Inflammatory macrophage treated with lipopolysaccharide for 1 hour (primary cell): ENCODE results near the gene ITPA.

Experiments used
- DNase-seq, 2 donors: peaks; one replicate each; pipeline ENCODE4 v3.0.0-alpha.2; 2020 to 2022

ITPA gene

GRCh38 chr20:3209257-3209945 is at the start of gene ITPA:
Gene ITPA, plus strand, starts transcription at chr20:3209498. Its CDS starts 54 bp downstream, at chr20:3209552.
- DNase-seq: peak; percentile 53 to 63

- no peak for DNase-seq
Observed at GRCh38 chr20:3160418-3160817, 48.9 kb upstream of the ITPA start.

DNA sequence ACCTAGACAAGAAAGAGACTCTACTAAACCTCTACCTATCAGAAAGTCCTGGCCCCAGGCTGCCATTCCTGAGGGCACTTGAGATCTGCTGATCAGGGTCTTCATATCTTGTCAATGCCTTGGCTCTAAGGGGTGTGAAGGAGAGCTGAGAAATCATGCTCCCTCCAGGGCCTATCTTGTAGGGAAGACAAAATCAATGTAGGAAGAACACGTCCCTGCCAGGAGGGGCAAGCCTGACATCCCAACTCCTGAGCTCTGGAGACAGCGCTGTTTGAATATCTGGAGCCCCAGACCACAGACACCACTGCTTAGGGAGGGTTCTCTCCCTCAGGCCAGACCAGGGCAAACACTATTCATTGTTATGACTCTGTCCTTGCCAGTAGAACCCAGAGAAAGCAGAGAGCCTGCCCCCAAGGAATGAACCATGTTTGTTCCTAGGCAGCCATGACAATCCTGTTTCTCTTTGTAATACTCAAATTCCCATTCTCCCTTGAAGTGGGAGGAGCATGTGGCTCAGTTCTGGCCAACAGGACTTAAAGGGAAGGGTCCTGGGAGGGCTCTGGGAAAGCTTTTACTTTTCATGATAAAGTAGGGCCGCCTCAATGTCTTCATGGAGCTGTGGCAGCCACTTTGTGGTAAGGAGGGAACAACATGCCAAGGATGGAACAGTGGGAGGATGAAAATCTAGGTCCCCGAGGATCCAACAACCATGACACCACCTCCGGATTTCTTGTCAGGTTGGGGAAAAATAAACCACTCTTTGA is 47.8 kb upstream of the ITPA start:
- no peak for DNase-seq

DNA sequence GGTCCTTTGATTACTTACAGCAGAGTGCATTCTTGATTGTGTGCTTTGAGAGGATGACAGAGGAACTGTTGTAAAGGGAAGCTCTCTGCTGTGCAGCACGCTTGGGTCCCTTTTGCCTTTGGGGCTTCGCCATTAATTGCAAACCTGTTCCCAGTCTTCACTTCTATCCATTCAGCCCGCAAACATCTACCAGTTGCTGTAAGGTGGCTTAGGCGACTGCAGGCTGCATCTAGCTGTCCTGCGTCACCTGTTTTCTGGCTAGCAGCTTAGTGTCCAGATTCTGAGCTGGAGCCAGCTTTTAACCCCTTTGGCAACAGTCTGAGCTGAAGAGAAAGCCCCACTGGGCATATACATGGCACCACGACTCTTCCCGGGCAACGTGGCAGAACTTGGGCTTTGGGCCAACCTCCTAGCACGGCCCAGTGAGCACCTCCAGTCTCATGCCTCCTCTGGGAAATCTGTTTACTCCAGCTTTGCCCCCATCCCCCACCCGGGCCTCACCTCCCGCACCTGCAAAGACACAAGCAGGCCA is 47.2 kb upstream of the ITPA start:
- no peak for DNase-seq

DNA sequence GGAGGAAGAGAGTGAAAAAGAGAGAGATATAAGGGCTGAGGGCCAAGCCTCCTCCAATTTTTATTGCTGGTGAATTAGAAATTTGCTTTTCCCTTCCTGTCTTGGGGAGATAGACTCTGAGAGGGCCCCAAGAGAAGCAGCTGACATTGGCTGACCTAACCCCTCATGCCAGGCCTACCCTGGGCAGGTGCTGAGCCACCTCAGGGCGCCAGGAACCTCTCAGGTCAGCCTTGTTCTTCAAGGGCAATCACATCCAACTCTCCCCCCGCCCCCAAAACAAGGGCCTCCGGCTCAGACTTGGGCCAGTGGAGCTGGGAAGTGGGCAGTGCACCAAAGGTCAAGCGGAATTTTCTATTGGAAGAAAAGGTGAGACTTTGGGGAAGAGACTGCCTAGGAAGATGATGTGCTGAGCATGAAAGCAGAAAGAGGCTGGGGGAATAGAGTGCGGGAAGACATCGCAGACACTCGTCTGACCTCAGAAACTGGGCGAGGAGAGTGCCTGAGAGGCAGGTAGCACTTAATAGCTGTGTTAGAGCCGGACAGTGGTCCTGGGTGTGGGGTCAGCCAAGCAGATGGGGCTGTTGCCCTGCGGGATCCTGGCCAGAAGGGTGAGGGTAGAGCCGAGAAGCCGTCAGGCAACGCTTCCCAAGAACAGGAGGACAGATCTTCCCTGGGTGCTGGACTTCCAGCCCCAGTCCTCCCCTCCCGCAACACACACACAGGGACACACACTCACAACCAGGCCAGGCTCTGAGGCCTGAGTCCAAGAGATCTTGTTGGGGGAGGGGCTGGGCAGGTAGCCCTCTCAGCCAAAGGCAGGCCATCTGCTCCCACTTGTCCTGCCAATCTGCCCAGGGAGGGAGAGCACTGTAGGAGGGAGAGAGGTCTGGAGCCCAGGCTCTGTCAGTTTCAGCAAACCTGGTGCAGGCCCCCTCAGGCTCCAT is 45.9 kb upstream of the ITPA start:
- no peak for DNase-seq

DNA sequence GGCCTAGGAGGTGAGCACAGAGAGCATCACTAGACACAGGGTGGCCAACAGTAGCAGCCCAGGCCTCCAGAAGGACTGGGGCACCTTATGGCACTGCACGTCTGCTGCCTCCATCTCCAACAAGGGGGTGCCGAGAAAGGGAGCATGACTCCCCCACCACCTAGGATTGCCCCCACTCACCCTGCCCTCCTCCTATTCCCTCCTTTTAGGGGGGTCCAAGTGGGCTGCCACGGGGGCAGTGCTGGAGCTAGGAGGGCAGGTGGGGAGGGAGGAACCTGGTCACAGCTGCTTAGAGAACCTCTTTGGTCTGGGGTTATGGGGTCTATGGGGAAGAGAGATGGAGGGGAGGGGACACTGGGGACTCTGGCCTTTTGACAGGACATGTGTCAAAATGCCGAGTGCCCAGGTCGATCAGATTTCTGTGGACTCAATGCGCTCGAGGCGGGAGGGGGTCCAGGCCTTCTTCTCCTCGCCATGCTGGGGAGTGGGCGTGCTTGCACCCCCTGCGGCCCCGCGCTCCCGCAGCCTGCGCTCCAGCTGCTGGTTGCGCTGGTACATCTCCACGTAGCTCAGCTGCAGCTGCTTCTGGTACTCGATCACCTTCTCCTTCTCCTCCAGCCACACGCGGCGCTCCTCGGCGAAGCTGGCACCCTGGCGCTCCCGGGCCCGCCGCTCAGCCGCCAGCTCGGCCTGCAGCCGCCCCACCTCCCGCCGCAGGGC is 45.1 kb upstream of the ITPA start:
- DNase-seq: no peak

DNA sequence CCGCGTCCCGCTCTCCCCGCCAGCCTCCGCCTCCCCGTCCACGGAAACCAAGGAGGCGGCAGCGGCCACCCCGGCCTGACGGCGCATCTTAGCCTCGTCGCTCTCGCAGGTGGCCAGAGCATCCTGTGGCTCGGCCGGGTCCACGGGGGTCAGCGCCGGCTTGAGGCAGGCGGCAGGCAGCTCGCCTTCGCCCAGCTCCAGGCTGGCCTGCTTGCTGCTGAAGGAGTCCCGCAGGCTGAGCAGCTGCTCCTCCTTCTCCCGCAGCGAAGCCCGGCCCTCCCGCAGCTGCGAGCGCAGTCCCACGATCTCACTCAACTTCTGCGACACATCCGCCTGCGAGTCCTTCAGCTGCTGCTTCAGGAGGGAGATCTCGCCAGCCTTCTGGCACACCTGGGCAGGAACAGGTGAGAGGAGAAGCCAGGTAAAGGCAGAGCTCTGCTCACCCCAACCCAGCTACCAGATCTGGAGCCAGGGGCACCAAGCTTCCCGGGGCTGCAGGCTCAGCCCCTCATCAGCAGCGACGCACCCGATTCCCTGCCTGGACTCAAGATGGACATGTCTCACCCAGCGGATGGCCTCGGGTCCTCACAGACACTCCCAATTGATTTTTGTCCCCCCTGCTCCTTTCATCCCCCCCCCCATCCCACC is 44.4 kb upstream of the ITPA start:
- DNase-seq: no peak

- DNase-seq: no peak
Observed at GRCh38 chr20:3165473-3166337, 43.6 kb upstream of the ITPA start.

DNA sequence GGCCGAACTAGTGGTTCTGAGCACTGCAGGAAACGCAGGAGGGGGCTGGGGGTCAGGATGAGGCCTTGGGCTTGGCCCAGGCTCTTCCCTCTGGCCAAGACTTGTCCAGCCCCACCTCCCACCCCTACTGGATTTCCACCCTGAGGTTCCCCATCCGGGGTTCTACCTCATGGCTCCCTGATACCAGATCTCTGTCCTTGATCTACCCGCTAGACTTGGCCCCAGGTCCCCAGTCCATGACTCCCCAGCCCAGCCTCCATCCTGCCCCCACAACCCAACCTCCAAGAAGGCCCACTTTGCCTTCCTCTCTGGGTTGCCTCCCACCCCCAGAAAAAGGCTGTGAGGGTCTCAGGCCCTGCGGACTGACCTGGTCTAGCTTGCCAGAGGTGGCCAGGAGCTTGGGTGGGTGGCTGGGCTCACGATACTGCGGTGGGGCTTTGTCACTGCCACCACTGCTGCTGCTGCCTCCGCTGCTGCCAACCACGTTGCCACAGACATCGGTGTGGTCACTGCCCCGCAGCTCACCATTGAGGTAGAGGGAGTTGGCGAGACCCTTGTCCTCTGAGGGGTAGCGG is 42.9 kb upstream of the ITPA start:
- DNase-seq: no peak

- no peak for DNase-seq
Observed at GRCh38 chr20:3166913-3167342, 42.4 kb upstream of the ITPA start.

- no peak for DNase-seq
Observed at GRCh38 chr20:3167738-3168078, 41.6 kb upstream of the ITPA start.

DNA sequence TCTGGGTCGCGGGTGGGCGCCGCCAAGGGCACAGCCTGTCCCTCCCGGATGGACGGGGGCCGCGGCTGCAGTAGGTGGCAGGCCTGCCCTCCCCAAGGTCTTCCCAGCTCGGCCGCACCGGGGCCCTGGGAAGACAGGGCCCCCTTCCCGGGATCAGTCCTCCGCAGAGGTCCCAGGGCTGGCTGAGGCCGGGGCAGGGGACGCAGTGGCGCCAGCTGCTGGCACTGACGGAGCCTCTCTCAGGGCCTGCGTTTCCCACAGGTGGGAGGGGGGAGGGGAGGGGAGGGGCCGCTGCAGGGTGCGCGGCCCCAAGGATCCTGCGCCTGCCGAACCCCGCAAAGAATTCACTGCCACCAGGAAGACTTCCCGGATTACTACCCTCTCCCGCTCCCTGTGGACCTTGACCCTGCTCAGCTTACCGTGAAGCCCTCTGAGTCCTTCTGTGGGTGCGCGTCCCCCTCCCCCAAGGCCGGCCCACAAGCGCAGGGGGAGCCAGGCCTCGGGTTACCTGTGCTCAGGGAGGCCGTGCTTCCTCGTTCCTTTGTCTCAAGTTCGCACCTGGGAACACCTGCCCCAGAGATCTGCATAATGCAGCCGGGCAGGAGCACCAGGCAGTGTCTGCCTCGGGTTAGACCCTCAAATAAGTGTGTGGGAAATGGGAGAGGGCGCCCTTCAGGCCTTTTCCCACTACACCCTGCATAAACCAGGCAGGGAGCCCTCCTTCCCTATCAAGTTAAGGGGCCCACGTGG is 41.0 kb upstream of the ITPA start:
- no peak for DNase-seq

DNA sequence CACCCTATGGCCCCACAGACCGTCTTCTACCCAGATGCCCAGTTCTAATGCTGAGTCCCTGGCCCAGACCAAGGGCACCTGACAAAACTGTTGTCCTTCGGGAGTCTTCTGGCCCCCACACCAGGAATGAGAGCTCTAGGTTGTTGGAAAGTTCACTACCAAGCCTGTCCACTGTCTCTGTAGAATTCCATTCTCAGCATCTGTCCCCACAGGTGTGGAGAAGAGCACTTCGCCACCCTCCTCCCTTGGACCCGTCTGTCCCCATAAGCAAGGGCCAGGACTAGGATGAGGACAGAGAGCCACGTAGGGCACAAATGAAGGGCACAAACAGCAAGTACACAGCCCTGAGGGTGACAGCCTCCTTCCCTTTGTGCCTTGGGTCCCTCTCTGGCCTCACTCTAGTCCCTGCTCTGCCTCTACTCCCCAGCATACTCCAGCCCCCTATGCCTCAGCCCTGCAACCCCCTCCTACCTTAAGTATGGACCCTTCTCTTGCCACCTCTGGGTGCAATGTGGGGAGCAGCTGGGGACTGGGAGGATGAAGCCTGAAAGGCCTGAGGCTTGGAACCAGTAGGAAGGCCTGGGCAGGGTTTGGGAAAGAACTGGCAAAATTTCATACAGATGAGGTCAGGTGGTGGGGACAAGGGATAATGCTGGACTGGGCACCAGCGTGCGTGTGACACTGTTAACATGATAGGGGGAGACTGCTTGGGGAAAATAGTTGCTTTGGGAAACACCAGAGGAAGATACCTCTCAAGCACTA is 40.3 kb upstream of the ITPA start:
- no peak for DNase-seq

- DNase-seq: no peak
Observed at GRCh38 chr20:3171391-3172125, 37.7 kb upstream of the ITPA start.

DNA sequence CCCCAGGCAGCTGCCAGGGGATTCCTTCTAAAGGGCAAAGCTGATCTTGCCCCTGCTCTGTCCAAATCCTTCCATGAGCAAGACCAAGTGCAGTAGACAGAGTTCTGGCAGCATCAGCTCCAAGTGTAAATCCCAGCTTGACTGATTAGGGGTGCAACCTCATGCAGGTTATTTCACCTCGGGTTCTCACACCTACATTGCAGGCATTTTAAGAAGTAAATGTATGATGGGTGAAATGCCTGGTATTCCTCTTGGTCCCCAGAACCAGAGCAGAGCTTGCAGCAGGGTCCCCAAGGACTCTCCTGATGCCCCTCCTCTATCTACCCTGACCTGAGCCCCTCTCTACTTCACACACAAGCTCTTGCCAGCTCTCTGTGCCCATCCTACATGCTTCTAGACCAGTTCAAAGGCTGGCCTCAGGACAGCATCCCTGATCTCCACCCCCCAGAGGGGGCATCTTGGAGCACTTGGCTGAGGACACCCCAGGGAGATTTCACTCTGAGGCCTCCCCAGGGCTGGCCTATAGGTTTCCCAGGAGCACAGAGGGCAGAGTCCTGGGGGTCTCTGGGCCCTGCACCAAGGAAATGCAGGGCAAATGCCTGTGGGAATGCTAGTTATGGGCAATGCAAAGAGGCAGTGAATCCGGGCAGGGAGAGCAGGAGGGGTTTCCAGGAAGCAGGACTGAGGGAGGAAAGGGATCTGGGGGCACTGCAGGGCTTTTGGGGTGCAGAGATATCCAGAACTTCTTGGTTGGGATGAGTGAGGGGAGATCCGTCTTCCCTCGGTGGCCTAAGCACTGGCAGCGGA is 37.0 kb upstream of the ITPA start:
- no peak for DNase-seq

GRCh38 chr20:3172933-3173609 is 36.2 kb upstream of the ITPA start, which contains the start of gene LZTS3:
Gene LZTS3, minus strand, starts transcription at chr20:3173549. Its CDS starts 6,386 bp downstream, at chr20:3167163.
- peak; percentile 67 to 72 for DNase-seq
